ENCODE data around the gene PCDHGA8.

GRCh38 chr5:141421489-141421855 is 29.0 kb downstream of the PCDHGA8 start:
- TF ChIP-seq CTCF (IDR thresholded peaks at IDR 0.05; ENCODE audit: low read length) (no peak), EZH2 (IDR thresholded peaks at IDR 0.05; ENCODE audit: borderline replicate concordance, low read length) (no peak)

Data from OCI-LY1 (cell line).